ENCODE results near the gene ACTL6B.

Gene ACTL6B

DNA sequence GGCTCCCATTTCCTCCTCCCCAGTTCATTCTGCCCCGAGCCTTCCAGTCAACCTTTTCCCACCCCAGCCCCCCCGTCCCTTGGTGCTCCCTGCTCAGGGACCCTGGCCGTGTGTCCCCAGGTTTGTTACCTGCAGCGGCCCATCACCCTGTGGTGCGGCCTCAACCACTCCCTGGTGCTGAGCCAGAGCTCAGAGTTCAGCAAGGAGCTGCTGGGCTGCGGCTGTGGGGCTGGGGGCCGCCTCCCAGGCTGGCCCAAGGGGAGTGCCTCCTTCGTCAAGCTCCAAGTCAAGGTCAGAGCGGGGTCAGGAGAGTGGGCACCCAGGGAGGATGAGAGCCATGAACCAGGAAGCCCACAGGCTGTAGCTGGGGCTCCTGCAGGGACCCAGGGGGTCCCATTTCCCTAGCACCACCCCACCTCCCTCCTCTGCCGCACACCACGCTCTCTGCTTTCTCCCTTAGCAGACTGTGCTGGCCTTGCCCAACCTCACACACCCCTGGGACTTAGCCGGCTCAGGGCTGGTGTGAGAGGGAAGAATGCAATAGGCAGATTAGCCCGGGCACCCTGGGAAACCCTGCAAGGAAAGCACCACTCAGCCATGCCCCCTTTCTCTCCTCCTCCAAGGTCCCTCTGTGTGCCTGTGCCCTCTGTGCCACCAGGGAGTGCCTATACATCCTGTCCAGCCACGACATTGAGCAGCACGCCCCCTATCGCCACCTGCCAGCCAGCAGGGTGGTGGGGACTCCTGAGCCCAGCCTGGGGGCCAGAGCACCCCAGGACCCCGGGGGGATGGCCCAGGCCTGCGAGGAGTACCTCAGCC, 56.1 kb downstream of the ACTL6B start:
- no peak for DNase-seq (ENCODE audit: low read depth)

- peak; percentile 41 for DNase-seq (ENCODE audit: low read depth)
Measured at GRCh38 chr7:100598425-100598824, 57.8 kb downstream of the ACTL6B start.

DNA sequence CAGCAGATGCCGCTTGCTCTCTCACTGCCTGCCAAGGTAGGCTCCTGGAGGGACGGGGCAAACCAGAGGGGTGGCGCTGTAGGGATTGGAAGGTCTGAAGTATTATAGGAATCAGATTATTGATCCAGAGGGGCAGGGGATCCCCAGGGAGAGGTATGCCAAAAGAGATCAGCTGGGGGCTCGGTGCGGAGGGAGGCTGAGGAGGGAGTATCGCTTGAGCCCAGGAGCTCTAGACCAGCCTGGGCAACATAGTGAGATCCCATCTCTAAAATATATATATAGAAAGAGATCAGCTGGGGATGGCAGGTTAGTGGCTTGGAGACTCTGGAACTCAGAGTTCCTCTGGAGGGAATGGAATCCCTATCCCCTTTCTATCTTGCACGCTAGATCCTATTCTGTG, 61.1 kb downstream of the ACTL6B start:
- DNase-seq (ENCODE audit: low read depth): no peak
